K562 (cell line): Measurements from ENCODE around the gene PTCD3.

ENCODE experiments used
- CTCF ChIP-seq, 3 experiments: IDR thresholded peaks in 2 of 3; conservative IDR thresholded peaks in 1 of 3; 2 replicates each; pipeline ENCODE4 v1.5.1; 2011 to 2012; ENCODE audit warnings: low read length in 3 of 3, mild to moderate bottlenecking in 3 of 3, control low read depth in 2 of 3, improper control_type of control experiment in 1 of 3, inconsistent platforms in 1 of 3, low read depth in 1 of 3, mixed read lengths in 1 of 3, moderate library complexity in 1 of 3; ENCODE audit not compliant: insufficient read depth in 2 of 3
- GATAD2B ChIP-seq: fragments of 450-650 bp; IDR thresholded peaks from 2 replicates; pipeline ENCODE4 v1.6.1; 2017; ENCODE audit warnings: mild to moderate bottlenecking, borderline replicate concordance
- HDAC2 ChIP-seq: fragments of 450-650 bp; IDR thresholded peaks from 2 replicates; pipeline ENCODE4 v1.6.1; 2016; ENCODE audit warnings: mild to moderate bottlenecking
- HMG20A ChIP-seq: fragments of 450-650 bp; formaldehyde crosslinking; conservative IDR thresholded peaks from 2 replicates; pipeline ENCODE4 v1.4.0; 2020; ENCODE audit warnings: mild to moderate bottlenecking, mixed read lengths
- HNRNPK ChIP-seq: fragments of 200-400 bp; formaldehyde crosslinking; IDR thresholded peaks from one replicate; pipeline ENCODE4 v1.6.1; 2018; ENCODE audit warnings: mild to moderate bottlenecking, low read depth, low read length; ENCODE audit not compliant: poor library complexity, severe bottlenecking
- KDM5B ChIP-seq: fragments of 200-600 bp; sonication (generic); IDR thresholded peaks from 2 replicates; pipeline ENCODE4 v1.6.1; 2012; ENCODE audit warnings: low read depth, mild to moderate bottlenecking, moderate library complexity, low read length, control low read depth, inconsistent platforms; ENCODE audit not compliant: insufficient replicate concordance
- LCOR ChIP-seq: sonication (generic); formaldehyde crosslinking; IDR thresholded peaks from 2 replicates; pipeline ENCODE4 v1.8.0; 2022; ENCODE audit warnings: mild to moderate bottlenecking, missing genetic modification reagents
- MCM3 ChIP-seq: fragments of 450-650 bp; IDR thresholded peaks from 2 replicates; pipeline ENCODE4 v1.6.1; 2016
- POLR2A ChIP-seq: fragments of 450-650 bp; conservative IDR thresholded peaks from 2 replicates; pipeline ENCODE4 v1.6.1; 2016
- TAF7 ChIP-seq: fragments of 450-650 bp; IDR thresholded peaks from 2 replicates; pipeline ENCODE4 v1.6.1; 2016; ENCODE audit warnings: missing genetic modification characterization, missing compliant biosample characterization
- ZBTB33 ChIP-seq: sonication (generic); formaldehyde crosslinking; IDR thresholded peaks from 2 replicates; pipeline ENCODE4 v1.8.1; 2023; ENCODE audit warnings: mild to moderate bottlenecking, missing genetic modification reagents
- ZHX1 ChIP-seq: fragments of 150-350 bp; conservative IDR thresholded peaks from 2 replicates; pipeline ENCODE4 v1.6.1; 2014; ENCODE audit warnings: low read length
- TF ChIP-seq, protein P1 (sequence below): conservative IDR thresholded peaks from 2 replicates; pipeline ENCODE4 v1.6.1; 2011; ENCODE audit warnings: low read depth, mild to moderate bottlenecking, low read length; ENCODE audit not compliant: control insufficient read depth
- TF ChIP-seq, protein P2 (sequence below): sonication (generic); formaldehyde crosslinking; IDR thresholded peaks from 2 replicates; pipeline ENCODE4 v1.9.0; 2022; ENCODE audit warnings: mild to moderate bottlenecking, missing genetic modification reagents

DNA sequence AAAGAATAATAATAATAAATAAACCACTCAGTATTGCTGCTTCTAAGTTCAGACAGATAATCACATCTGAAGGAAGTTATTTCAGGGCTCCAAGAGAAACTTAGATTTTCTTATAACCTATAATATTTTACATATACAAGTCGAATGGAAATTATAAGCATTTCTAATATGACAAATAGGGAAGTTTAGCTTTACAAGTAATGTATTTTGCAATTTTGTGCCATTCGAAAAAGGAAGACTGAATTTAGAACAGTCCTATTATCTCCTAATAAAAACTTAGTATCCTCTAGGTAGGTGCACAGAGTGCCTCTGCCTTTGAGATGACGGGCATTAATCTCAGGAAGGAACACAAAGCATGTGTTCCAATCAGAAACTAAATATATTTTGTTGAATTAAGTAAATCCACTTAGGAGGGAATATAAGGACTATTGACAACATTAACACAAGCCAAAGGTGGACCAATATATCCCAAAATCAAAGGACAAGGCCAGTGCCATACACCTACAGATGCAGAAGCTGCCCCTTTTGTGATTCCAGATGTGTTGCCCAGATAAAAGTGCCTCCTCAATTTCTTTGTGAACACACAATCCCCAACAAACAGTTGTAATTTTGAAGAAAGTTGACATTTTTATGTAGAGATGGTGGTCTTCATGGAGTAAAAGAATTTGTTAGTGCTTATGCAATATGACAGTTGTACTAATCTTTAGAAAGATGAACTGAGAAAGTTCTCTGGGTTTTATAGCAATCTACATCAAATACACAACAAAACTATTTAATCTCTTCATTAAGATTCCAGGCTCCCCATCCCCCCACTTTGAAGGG lies 36.6 kb downstream of the PTCD3 start:
- TF ChIP-seq KDM5B (no peak), HMG20A (CRISPR knock-in tag) (no peak), HNRNPK (no peak), POLR2A (peak; percentile 8; the same call in 1 of the 2 replicates), MCM3 (no peak), CTCF (IDR thresholded peaks at IDR 0.05 in 2 of 3, conservative IDR thresholded peaks at IDR 0.05 in 1 of 3; ENCODE audit: insufficient read depth in 2 of 3, low read depth in 1 of 3, low read length in 3 of 3) (no peak), ZHX1 (no peak), GATAD2B (no peak), TAF7 (tag) (no peak), ZBTB33 (CRISPR knock-in tag) (no peak), HDAC2 (no peak), LCOR (CRISPR knock-in tag) (no peak)
- TF ChIP-seq, protein P1, sequence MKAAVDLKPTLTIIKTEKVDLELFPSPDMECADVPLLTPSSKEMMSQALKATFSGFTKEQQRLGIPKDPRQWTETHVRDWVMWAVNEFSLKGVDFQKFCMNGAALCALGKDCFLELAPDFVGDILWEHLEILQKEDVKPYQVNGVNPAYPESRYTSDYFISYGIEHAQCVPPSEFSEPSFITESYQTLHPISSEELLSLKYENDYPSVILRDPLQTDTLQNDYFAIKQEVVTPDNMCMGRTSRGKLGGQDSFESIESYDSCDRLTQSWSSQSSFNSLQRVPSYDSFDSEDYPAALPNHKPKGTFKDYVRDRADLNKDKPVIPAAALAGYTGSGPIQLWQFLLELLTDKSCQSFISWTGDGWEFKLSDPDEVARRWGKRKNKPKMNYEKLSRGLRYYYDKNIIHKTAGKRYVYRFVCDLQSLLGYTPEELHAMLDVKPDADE, result no peak
- TF ChIP-seq, protein P2, sequence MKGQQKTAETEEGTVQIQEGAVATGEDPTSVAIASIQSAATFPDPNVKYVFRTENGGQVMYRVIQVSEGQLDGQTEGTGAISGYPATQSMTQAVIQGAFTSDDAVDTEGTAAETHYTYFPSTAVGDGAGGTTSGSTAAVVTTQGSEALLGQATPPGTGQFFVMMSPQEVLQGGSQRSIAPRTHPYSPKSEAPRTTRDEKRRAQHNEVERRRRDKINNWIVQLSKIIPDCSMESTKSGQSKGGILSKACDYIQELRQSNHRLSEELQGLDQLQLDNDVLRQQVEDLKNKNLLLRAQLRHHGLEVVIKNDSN, result no peak
